Mesendoderm (in vitro differentiated cells): ENCODE results near the gene WFIKKN2.

Experiments used
- DNase-seq: peaks from one replicate; pipeline ENCODE4 v3.0.0; 2013
- H2AK5ac ChIP-seq: 2 replicates; pipeline ENCODE4 v1.6.1; 2013; ENCODE audit warnings: low read length, inconsistent platforms
- H2BK120ac ChIP-seq: 2 replicates; pipeline ENCODE4 v1.6.1; 2013; ENCODE audit warnings: low read depth, mild to moderate bottlenecking, low read length, moderate library complexity, mixed read lengths
- H2BK15ac ChIP-seq: replicated peaks from 2 replicates; pipeline ENCODE4 v1.6.1; 2013; ENCODE audit warnings: low read depth, mild to moderate bottlenecking, moderate library complexity
- H2BK5ac ChIP-seq: 2 replicates; pipeline ENCODE4 v1.6.1; 2013; ENCODE audit warnings: low read length, inconsistent platforms
- H3K18ac ChIP-seq: 2 replicates; pipeline ENCODE4 v1.6.1; 2013; ENCODE audit warnings: mild to moderate bottlenecking, low read length, mixed read lengths
- H3K23ac ChIP-seq: one replicate; pipeline ENCODE4 v1.6.1; 2013; ENCODE audit warnings: low read length
- H3K27ac ChIP-seq: 2 replicates; pipeline ENCODE4 v1.5.1; 2013; ENCODE audit warnings: low read depth, mild to moderate bottlenecking, inconsistent platforms, low read length, moderate library complexity
- H3K27me3 ChIP-seq: 2 replicates; pipeline ENCODE4 v1.6.1; 2013; ENCODE audit warnings: low read length, control low read depth, mild to moderate bottlenecking, inconsistent platforms; ENCODE audit not compliant: insufficient read depth, poor library complexity
- H3K36me3 ChIP-seq: 2 replicates; pipeline ENCODE4 v1.6.1; 2013; ENCODE audit warnings: low read length, inconsistent platforms; ENCODE audit not compliant: control insufficient read depth, insufficient read depth
- H3K4ac ChIP-seq: one replicate; pipeline ENCODE4 v1.6.1; 2013; ENCODE audit warnings: low read depth, mild to moderate bottlenecking, low read length, moderate library complexity
- H3K4me1 ChIP-seq: 2 replicates; pipeline ENCODE4 v1.6.1; 2013; ENCODE audit warnings: low read depth, low read length, inconsistent platforms; ENCODE audit not compliant: control insufficient read depth
- H3K4me2 ChIP-seq: 2 replicates; pipeline ENCODE4 v1.6.1; 2013; ENCODE audit warnings: low read length
- H3K4me3 ChIP-seq: 2 replicates; pipeline ENCODE4 v1.5.1; 2013; ENCODE audit warnings: mild to moderate bottlenecking, low read length
- H3K56ac ChIP-seq: one replicate; pipeline ENCODE4 v1.6.1; 2013; ENCODE audit warnings: low read length
- H3K79me1 ChIP-seq: 2 replicates; pipeline ENCODE4 v1.6.1; 2013; ENCODE audit warnings: low read length, inconsistent platforms
- H3K79me2 ChIP-seq: 2 replicates; pipeline ENCODE4 v1.6.1; 2013; ENCODE audit warnings: mild to moderate bottlenecking, low read length; ENCODE audit not compliant: control insufficient read depth, insufficient read depth
- H3K9ac ChIP-seq: 2 replicates; pipeline ENCODE4 v1.6.1; 2013; ENCODE audit warnings: low read length, inconsistent platforms
- H4K5ac ChIP-seq: one replicate; pipeline ENCODE4 v1.6.1; 2013; ENCODE audit warnings: low read length
- H4K8ac ChIP-seq: one replicate; pipeline ENCODE4 v1.6.1; 2013; ENCODE audit warnings: low read depth, mild to moderate bottlenecking, control low read depth, low read length, moderate library complexity
- WGBS: extraction: QIAGEN DNeasy Blood & Tissue Kit; methylation state at CpG from one replicate; pipeline ENCODE4 v1.1.7; 2013; ENCODE audit warnings: low lambda C conversion rate, missing lambda C conversion rate; ENCODE audit not compliant: insufficient coverage; ENCODE audit errors: extremely low coverage; 5-methylcytosine and 5-hydroxymethylcytosine counted together

WFIKKN2 gene

GRCh38 chr17:50832267-50832863 is 3.0 kb upstream of the WFIKKN2 start:
- Histone ChIP-seq H3K4me2 (no peak overlapping the region), H3K18ac (no peak overlapping the region), H3K27ac (no peak overlapping the region), H3K4me3 (no peak overlapping the region), H4K5ac (no peak overlapping the region), H3K9ac (no peak overlapping the region), H3K36me3 (no peaks in the 10 kb centered on the region), H3K4ac (no peak overlapping the region), H3K79me1 (no peaks in the 10 kb centered on the region), H3K4me1 (peaks cover 7% of the 10 kb centered on the region), H2BK15ac (no peak overlapping the region), H3K56ac (no peak overlapping the region), H2BK120ac (no peak overlapping the region), H2BK5ac (no peak overlapping the region), H3K79me2 (no peaks in the 10 kb centered on the region), H3K27me3 (no peaks in the 10 kb centered on the region), H2AK5ac (no peak overlapping the region), H4K8ac (no peak overlapping the region), H3K23ac (no peak overlapping the region)
- DNase-seq, result no peak
- WGBS, result no CpG with 5 or more reads among the region's 12 CpGs

GRCh38 chr17:50832864-50833381 is 2.5 kb upstream of the WFIKKN2 start:
- no peak for DNase-seq
- Histone ChIP-seq H2BK120ac (no peak overlapping the region), H3K27ac (no peak overlapping the region), H4K5ac (no peak overlapping the region), H3K4me1 (peaks cover 7% of the 10 kb centered on the region), H2AK5ac (no peak overlapping the region), H3K4me3 (no peak overlapping the region), H3K23ac (no peak overlapping the region), H3K56ac (no peak overlapping the region), H3K9ac (no peak overlapping the region), H3K4me2 (no peak overlapping the region), H4K8ac (no peak overlapping the region), H3K36me3 (no peaks in the 10 kb centered on the region), H3K79me1 (no peaks in the 10 kb centered on the region), H2BK5ac (no peak overlapping the region), H3K18ac (no peak overlapping the region), H3K79me2 (no peaks in the 10 kb centered on the region), H3K4ac (no peak overlapping the region), H3K27me3 (no peaks in the 10 kb centered on the region), H2BK15ac (no peak overlapping the region)
- no CpG with 5 or more reads among the region's 13 CpGs for WGBS

- Histone ChIP-seq H4K5ac (no peak overlapping the region), H2BK5ac (no peak overlapping the region), H3K4me3 (no peak overlapping the region), H3K56ac (no peak overlapping the region), H4K8ac (no peak overlapping the region), H2AK5ac (no peak overlapping the region), H3K4ac (no peak overlapping the region), H3K79me2 (no peaks in the 10 kb centered on the region), H3K4me1 (peaks cover 7% of the 10 kb centered on the region), H3K18ac (no peak overlapping the region), H2BK15ac (no peak overlapping the region), H3K79me1 (no peaks in the 10 kb centered on the region), H2BK120ac (no peak overlapping the region), H3K36me3 (no peaks in the 10 kb centered on the region), H3K23ac (no peak overlapping the region), H3K9ac (no peak overlapping the region), H3K4me2 (no peak overlapping the region), H3K27ac (no peak overlapping the region), H3K27me3 (no peaks in the 10 kb centered on the region)
- no CpG with 5 or more reads among the region's 38 CpGs for WGBS
- no peak for DNase-seq
Measured at GRCh38 chr17:50833510-50834428, 1.6 kb upstream of the WFIKKN2 start.

GRCh38 chr17:50834429-50835300 is 721 bp upstream of the WFIKKN2 start:
- H3K9ac ChIP-seq, result no peak overlapping the region
- H3K4ac ChIP-seq, result no peak overlapping the region
- no peak overlapping the region for H4K8ac ChIP-seq
- H3K23ac ChIP-seq, result no peak overlapping the region
- no peak overlapping the region for H3K4me3 ChIP-seq
- H3K79me2 ChIP-seq, result no peaks in the 10 kb centered on the region
- no peaks in the 10 kb centered on the region for H3K27me3 ChIP-seq
- no CpG with 5 or more reads among the region's 38 CpGs for WGBS
- H4K5ac ChIP-seq, result no peak overlapping the region
- H2BK120ac ChIP-seq, result no peak overlapping the region
- no peak overlapping the region for H3K18ac ChIP-seq
- H3K4me1 ChIP-seq, result peaks cover 7% of the 10 kb centered on the region
- H2BK5ac ChIP-seq, result no peak overlapping the region
- H3K27ac ChIP-seq, result no peak overlapping the region
- no peak overlapping the region for H2AK5ac ChIP-seq
- no peaks in the 10 kb centered on the region for H3K36me3 ChIP-seq
- H3K79me1 ChIP-seq, result no peaks in the 10 kb centered on the region
- no peak overlapping the region for H3K56ac ChIP-seq
- H3K4me2 ChIP-seq, result no peak overlapping the region
- no peak for DNase-seq
- H2BK15ac ChIP-seq, result no peak overlapping the region

- no peak overlapping the region for H3K4me3 ChIP-seq
- H3K79me1 ChIP-seq, result no peaks in the 10 kb centered on the region
- DNase-seq, result no peak
- no peak overlapping the region for H2AK5ac ChIP-seq
- no peak overlapping the region for H3K9ac ChIP-seq
- H2BK120ac ChIP-seq, result no peak overlapping the region
- H3K4ac ChIP-seq, result no peak overlapping the region
- H3K27ac ChIP-seq, result no peak overlapping the region
- no peak overlapping the region for H3K23ac ChIP-seq
- H3K4me2 ChIP-seq, result no peak overlapping the region
- no peak overlapping the region for H4K5ac ChIP-seq
- H2BK15ac ChIP-seq, result no peak overlapping the region
- no CpG with 5 or more reads among the region's 11 CpGs for WGBS
- no peak overlapping the region for H3K56ac ChIP-seq
- no peak overlapping the region for H3K18ac ChIP-seq
- no peak overlapping the region for H4K8ac ChIP-seq
- H3K36me3 ChIP-seq, result no peaks in the 10 kb centered on the region
- no peaks in the 10 kb centered on the region for H3K27me3 ChIP-seq
- no peaks in the 10 kb centered on the region for H3K4me1 ChIP-seq
- H3K79me2 ChIP-seq, result no peaks in the 10 kb centered on the region
- H2BK5ac ChIP-seq, result no peak overlapping the region
Measured at GRCh38 chr17:50836826-50837225, 1.4 kb downstream of the WFIKKN2 start.
